DMS79 treated with DMSO at 0.1 percent for 48 hours (cell line): ENCODE data around the gene SLC5A1.

ENCODE experiments used
- DNase-seq: peaks from one replicate; lab custom pipeline; 2025; lab: John Stamatoyannopoulos, UW

Gene SLC5A1

GRCh38 chr22:32050678-32051515, 7.8 kb downstream of the SLC5A1 start:
- no peak for DNase-seq

- DNase-seq = no peak
Observed at GRCh38 chr22:32052244-32052643, 9.2 kb downstream of the SLC5A1 start.

GRCh38 chr22:32052936-32053791, 10.1 kb downstream of the SLC5A1 start:
- no peak for DNase-seq

GRCh38 chr22:32055069-32055468, 12.0 kb downstream of the SLC5A1 start:
- no peak for DNase-seq

GRCh38 chr22:32058656-32059260, 15.7 kb downstream of the SLC5A1 start:
- peak; percentile 11 for DNase-seq

- peak; percentile 5 for DNase-seq
Observed at GRCh38 chr22:32059426-32059825, 16.4 kb downstream of the SLC5A1 start.

- no peak for DNase-seq
Observed at GRCh38 chr22:32063701-32064100, 20.6 kb downstream of the SLC5A1 start.

GRCh38 chr22:32066820-32067219, 23.8 kb downstream of the SLC5A1 start:
- no peak for DNase-seq

GRCh38 chr22:32067613-32068012, 24.6 kb downstream of the SLC5A1 start:
- no peak for DNase-seq

GRCh38 chr22:32069579-32070372, 26.7 kb downstream of the SLC5A1 start:
- no peak for DNase-seq

- no peak for DNase-seq
Observed at GRCh38 chr22:32073262-32073661, 30.2 kb downstream of the SLC5A1 start.

GRCh38 chr22:32073823-32074380, 30.8 kb downstream of the SLC5A1 start:
- no peak for DNase-seq

- no peak for DNase-seq
Observed at GRCh38 chr22:32075997-32076760, 33.1 kb downstream of the SLC5A1 start.

GRCh38 chr22:32076761-32077084, 33.7 kb downstream of the SLC5A1 start:
- no peak for DNase-seq

GRCh38 chr22:32077151-32077550, 34.1 kb downstream of the SLC5A1 start:
- no peak for DNase-seq

- DNase-seq = no peak
Observed at GRCh38 chr22:32079130-32080089, 36.3 kb downstream of the SLC5A1 start.

GRCh38 chr22:32080904-32081303, 37.8 kb downstream of the SLC5A1 start:
- DNase-seq = no peak

GRCh38 chr22:32082331-32082730, 39.3 kb downstream of the SLC5A1 start:
- no peak for DNase-seq

GRCh38 chr22:32083000-32083399, 39.9 kb downstream of the SLC5A1 start:
- DNase-seq = no peak

GRCh38 chr22:32083814-32084213, 40.8 kb downstream of the SLC5A1 start:
- DNase-seq = no peak
